CD14-positive monocyte (primary cell): Measurements from ENCODE around the gene PLCH2. TPM values are rescaled to one million over a fixed set of nuclear protein-coding genes. Genes with fewer than 3 reads are reported as not detected.

Experiments
- DNase-seq, 3 donors: peaks; one replicate each; pipeline ENCODE4 v3.0.0-alpha.2; 2011 to 2022
- H2AFZ ChIP-seq: 2 replicates; pipeline ENCODE4 v1.6.0; 2012; ENCODE audit warnings: mild to moderate bottlenecking, low read depth, low read length, inconsistent platforms; ENCODE audit not compliant: insufficient read depth, poor library complexity, severe bottlenecking
- H3K27ac ChIP-seq, 2 donors: 1 replicate in 1 of 2; 2 replicates in 1 of 2; pipeline ENCODE4 v1.5.1; 2012 to 2013; ENCODE audit warnings: low read length in 2 of 2, control low read depth in 1 of 2, inconsistent platforms in 1 of 2, low read depth in 1 of 2, mild to moderate bottlenecking in 1 of 2
- H3K27me3 ChIP-seq, 2 donors: one replicate each; pipeline versions ENCODE4 v1.6.0 to v1.6.1; 2011 to 2013; ENCODE audit warnings: low read length in 2 of 2; ENCODE audit not compliant: control insufficient read depth in 2 of 2, insufficient read depth in 2 of 2
- H3K36me3 ChIP-seq, 2 donors: replicated peaks in 1 of 2; 1 replicate in 1 of 2; 2 replicates in 1 of 2; pipeline versions ENCODE4 v1.5.1 to v1.6.1; 2012 to 2013; ENCODE audit warnings: low read length in 2 of 2, control low read depth in 1 of 2, inconsistent platforms in 1 of 2, mild to moderate bottlenecking in 1 of 2; ENCODE audit not compliant: insufficient read depth in 2 of 2, control insufficient read depth in 1 of 2
- H3K4me1 ChIP-seq, 2 donors: 1 replicate in 1 of 2; 2 replicates in 1 of 2; pipeline versions ENCODE4 v1.5.1 to v1.6.1; 2012 to 2013; ENCODE audit warnings: low read length in 2 of 2, control low read depth in 1 of 2, inconsistent platforms in 1 of 2, mild to moderate bottlenecking in 1 of 2, moderate library complexity in 1 of 2; ENCODE audit not compliant: insufficient read depth in 2 of 2, control insufficient read depth in 1 of 2
- H3K4me2 ChIP-seq: replicated peaks from 2 replicates; pipeline ENCODE3; 2012; ENCODE audit warnings: low read length, moderate library complexity, mild to moderate bottlenecking; ENCODE audit not compliant: poor library complexity, severe bottlenecking; ENCODE audit errors: extremely low read depth
- H3K4me3 ChIP-seq, 3 experiments: fragments of 200-600 bp in 1 of 3; sonication (generic) in 1 of 3; replicated peaks in 1 of 3; 1 replicate in 2 of 3; 2 replicates in 1 of 3; pipeline ENCODE4 v1.5.1; 2011 to 2013; ENCODE audit warnings: low read length in 3 of 3, mild to moderate bottlenecking in 3 of 3, control low read depth in 2 of 3, low read depth in 2 of 3, inconsistent platforms in 1 of 3, moderate library complexity in 1 of 3
- H3K79me2 ChIP-seq: 2 replicates; pipeline ENCODE4 v1.6.0; 2012; ENCODE audit warnings: mild to moderate bottlenecking, control low read depth, inconsistent platforms, low read length, moderate library complexity; ENCODE audit not compliant: insufficient read depth
- H3K9ac ChIP-seq: 2 replicates; pipeline ENCODE4 v1.6.0; 2017; ENCODE audit warnings: low read length, mild to moderate bottlenecking; ENCODE audit not compliant: insufficient read depth, poor library complexity, severe bottlenecking
- H3K9me3 ChIP-seq, 2 donors: replicated peaks in 1 of 2; 1 replicate in 1 of 2; 2 replicates in 1 of 2; pipeline versions ENCODE4 v1.5.1 to v1.6.1; 2012 to 2013; ENCODE audit warnings: low read length in 2 of 2, control low read depth in 1 of 2; ENCODE audit not compliant: control insufficient read depth in 1 of 2, insufficient read depth in 1 of 2
- H4K20me1 ChIP-seq: 2 replicates; pipeline ENCODE4 v1.6.0; 2012; ENCODE audit warnings: mild to moderate bottlenecking, low read length, control low read depth, moderate library complexity; ENCODE audit not compliant: insufficient read depth
- H3K27ac Mint-ChIP-seq, 7 donors: one replicate each; pipeline ENCODE4 v1.8.0; 2020; ENCODE audit warnings: mild to moderate bottlenecking in 7 of 7, mixed read lengths in 7 of 7, moderate library complexity in 6 of 7, inconsistent platforms in 2 of 7
- H3K27me3 Mint-ChIP-seq, 3 donors: one replicate each; pipeline ENCODE4 v1.8.0; 2021 to 2022; ENCODE audit warnings: low read depth in 3 of 3, mild to moderate bottlenecking in 3 of 3, mixed read lengths in 3 of 3, moderate library complexity in 3 of 3, inconsistent platforms in 1 of 3
- H3K36me3 Mint-ChIP-seq, 2 donors: one replicate each; pipeline ENCODE4 v1.8.0; 2020; ENCODE audit warnings: mixed read lengths in 2 of 2, inconsistent platforms in 1 of 2, mild to moderate bottlenecking in 1 of 2
- H3K4me1 Mint-ChIP-seq: one replicate; pipeline ENCODE4 v1.8.0; 2020; ENCODE audit warnings: mild to moderate bottlenecking, mixed read lengths
- H3K4me3 Mint-ChIP-seq, 2 donors: one replicate each; pipeline ENCODE4 v1.8.0; 2020; ENCODE audit warnings: mild to moderate bottlenecking in 2 of 2, mixed read lengths in 2 of 2, moderate library complexity in 1 of 2
- H3K9me3 Mint-ChIP-seq, 7 donors: one replicate each; pipeline ENCODE4 v1.8.0; 2020 to 2022; ENCODE audit warnings: mixed read lengths in 7 of 7, mild to moderate bottlenecking in 6 of 7, moderate library complexity in 6 of 7, inconsistent platforms in 2 of 7
- WGBS: methylation state at CpG from one replicate; pipeline ENCODE4 v1.1.5; 2013; ENCODE audit warnings: missing lambda C conversion rate; ENCODE audit not compliant: insufficient coverage; 5-methylcytosine and 5-hydroxymethylcytosine counted together
- intact Hi-C, 2 donors: fragments of 100-400 bp; cut with micrococcal nuclease; formaldehyde crosslinking; loops; one replicate each; pipeline versions ENCODE4 v1.15.0 to v1.15.1; 2023
- polyA plus RNA-seq, 3 donors: library from polyadenylated mRNA; depleted of rRNA in 1 of 3; unstranded in 2 of 3; stranded (reverse) in 1 of 3; fragments of 300-500 nt in 2 of 3; fragments of >200 nt in 1 of 3; fragmentation: Illumina TruSeq in 2 of 3; gene quantifications; 1 replicate in 2 of 3; 2 replicates in 1 of 3; pipeline ENCODE4 v1.2.3, GENCODE V29; 2012 to 2021
- TF ChIP-seq, protein P1 (sequence below): fragments of 200-600 bp; IDR thresholded peaks from one replicate; pipeline ENCODE4 v1.8.0; 2022; ENCODE audit warnings: antibody characterized with exemption, mild to moderate bottlenecking

PLCH2 gene
- polyA plus RNA-seq, 3 donors, result 1.2 TPM; not detected in 2

DNA sequence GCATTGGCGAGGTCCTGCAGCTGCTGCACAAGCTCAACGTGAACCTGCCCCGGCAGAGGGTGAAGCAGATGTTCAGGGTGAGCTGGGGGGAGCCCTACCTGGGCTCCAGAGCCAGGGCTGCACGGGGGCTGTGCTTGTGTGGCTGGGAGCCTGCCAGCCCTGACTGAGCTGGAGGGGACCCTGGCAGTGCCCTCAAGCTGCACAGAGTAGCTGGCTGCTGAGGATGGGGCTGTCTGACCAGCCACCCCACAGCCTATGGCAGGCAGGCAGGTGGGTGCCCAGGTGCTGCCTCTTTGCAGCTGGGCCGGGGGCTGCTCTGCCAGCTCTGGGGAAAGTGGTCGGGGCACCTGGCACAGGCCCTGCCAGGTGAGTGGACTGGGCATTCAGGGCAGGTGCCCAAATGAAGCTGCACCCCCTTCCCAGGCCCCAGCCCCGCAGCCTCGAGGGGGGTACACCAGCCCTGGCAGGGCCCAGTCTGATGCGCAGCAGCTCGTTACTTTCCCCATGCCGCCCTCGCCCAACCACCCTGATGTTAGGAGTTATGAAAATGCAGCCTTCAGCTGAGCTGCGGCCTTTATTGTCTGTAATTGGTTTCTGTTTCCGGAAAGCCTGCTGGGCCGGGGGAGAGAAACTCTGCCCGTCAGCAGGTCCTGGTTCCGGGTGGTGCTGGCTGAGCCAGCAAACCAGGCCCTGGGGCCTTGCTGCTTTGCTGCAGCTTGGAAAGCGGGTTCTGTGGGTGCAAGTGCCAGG is 4.3 kb downstream of the PLCH2 start:
- DNase-seq, result no peak
- Mint-ChIP-seq H3K27me3 (peaks cover 0 to 4% (median 1%) of the 10 kb centered on the region in 3 donors), H3K4me1 (no peaks in the 10 kb centered on the region), H3K36me3 (no peaks in the 10 kb centered on the region), H3K27ac (no peak overlapping the region), H3K4me3 (no peak overlapping the region), H3K9me3 (no peaks in the 10 kb centered on the region)
- H3K9ac ChIP-seq, result no peak overlapping the region
- H3K4me2 ChIP-seq, result no peak overlapping the region
- no peaks in the 10 kb centered on the region for H4K20me1 ChIP-seq
- H3K36me3 ChIP-seq, result no peaks in the 10 kb centered on the region
- no peak overlapping the region for H3K27ac ChIP-seq
- no peaks in the 10 kb centered on the region for H3K9me3 ChIP-seq
- no peaks in the 10 kb centered on the region for H3K4me1 ChIP-seq
- WGBS, result 92% methylated on average over 18 of the region's 18 CpGs
- TF ChIP-seq, protein P1, sequence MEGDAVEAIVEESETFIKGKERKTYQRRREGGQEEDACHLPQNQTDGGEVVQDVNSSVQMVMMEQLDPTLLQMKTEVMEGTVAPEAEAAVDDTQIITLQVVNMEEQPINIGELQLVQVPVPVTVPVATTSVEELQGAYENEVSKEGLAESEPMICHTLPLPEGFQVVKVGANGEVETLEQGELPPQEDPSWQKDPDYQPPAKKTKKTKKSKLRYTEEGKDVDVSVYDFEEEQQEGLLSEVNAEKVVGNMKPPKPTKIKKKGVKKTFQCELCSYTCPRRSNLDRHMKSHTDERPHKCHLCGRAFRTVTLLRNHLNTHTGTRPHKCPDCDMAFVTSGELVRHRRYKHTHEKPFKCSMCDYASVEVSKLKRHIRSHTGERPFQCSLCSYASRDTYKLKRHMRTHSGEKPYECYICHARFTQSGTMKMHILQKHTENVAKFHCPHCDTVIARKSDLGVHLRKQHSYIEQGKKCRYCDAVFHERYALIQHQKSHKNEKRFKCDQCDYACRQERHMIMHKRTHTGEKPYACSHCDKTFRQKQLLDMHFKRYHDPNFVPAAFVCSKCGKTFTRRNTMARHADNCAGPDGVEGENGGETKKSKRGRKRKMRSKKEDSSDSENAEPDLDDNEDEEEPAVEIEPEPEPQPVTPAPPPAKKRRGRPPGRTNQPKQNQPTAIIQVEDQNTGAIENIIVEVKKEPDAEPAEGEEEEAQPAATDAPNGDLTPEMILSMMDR, result no peak
- H3K4me3 ChIP-seq, result no peak overlapping the region
- no peaks in the 10 kb centered on the region for H3K27me3 ChIP-seq
- H2AFZ ChIP-seq, result no peak overlapping the region
- intact Hi-C loops, result no loop called here
- H3K79me2 ChIP-seq, result no peaks in the 10 kb centered on the region

DNA sequence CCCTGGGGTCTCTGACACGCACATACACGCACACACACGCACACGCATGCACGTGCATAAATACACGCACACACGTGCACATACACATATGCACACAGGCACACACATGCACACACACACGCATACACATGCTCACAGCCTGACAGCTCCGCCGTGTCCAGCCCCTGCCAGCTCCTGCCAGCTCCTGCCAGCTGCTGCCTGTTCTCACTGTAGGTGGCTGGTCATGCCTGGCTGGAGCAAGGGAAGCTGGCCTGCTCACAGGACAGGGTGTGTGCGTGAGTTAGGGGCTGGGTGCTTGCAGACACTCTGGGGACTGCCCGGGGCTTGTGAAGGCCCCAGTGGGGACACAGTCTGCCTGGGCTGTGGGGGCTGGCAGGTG is 4.9 kb downstream of the PLCH2 start:
- no peak overlapping the region for H3K27ac ChIP-seq
- TF ChIP-seq, protein P1, result no peak
- no peaks in the 10 kb centered on the region for H3K27me3 ChIP-seq
- H3K4me2 ChIP-seq, result no peak overlapping the region
- no peaks in the 10 kb centered on the region for H3K36me3 ChIP-seq
- H3K36me3 Mint-ChIP-seq, result no peaks in the 10 kb centered on the region
- peaks cover 0 to 4% (median 1%) of the 10 kb centered on the region in 3 donors for H3K27me3 Mint-ChIP-seq
- H3K4me3 Mint-ChIP-seq, result no peak overlapping the region
- H3K4me1 Mint-ChIP-seq, result no peaks in the 10 kb centered on the region
- no peaks in the 10 kb centered on the region for H3K4me1 ChIP-seq
- no peaks in the 10 kb centered on the region for H4K20me1 ChIP-seq
- H3K4me3 ChIP-seq, result no peak overlapping the region
- no peaks in the 10 kb centered on the region for H3K9me3 Mint-ChIP-seq
- no peaks in the 10 kb centered on the region for H3K79me2 ChIP-seq
- H3K9me3 ChIP-seq, result no peaks in the 10 kb centered on the region
- DNase-seq, result no peak
- WGBS, result 97% methylated on average over 10 of the region's 12 CpGs
- no peak overlapping the region for H2AFZ ChIP-seq
- no peak overlapping the region for H3K9ac ChIP-seq
- H3K27ac Mint-ChIP-seq, result no peak overlapping the region
- intact Hi-C loops, result no loop called here
